LHCN-M2 (cell line): ENCODE data around the gene BLVRB. TPM values are rescaled to one million over a fixed set of nuclear protein-coding genes. Genes with fewer than 3 reads are reported as not detected.
A peak's percentile ranks its signal among the peaks of the same experiment; 100 is the strongest.
"Not testable (repeated sequence)": the region's sequence is repeated elsewhere in the genome, so short reads cannot be mapped to it uniquely, and the experiment has no call there.

Source experiments
- DNase-seq: peaks from one replicate; pipeline ENCODE4 v3.0.0-alpha.2; 2012; ENCODE audit warnings: low read depth
- total RNA-seq: library from RNA; depleted of rRNA; stranded (reverse); fragments of >200 nt; gene quantifications from 2 replicates; pipeline ENCODE4 v1.2.3, GENCODE V29; 2014

The BLVRB gene
- total RNA-seq, 1 experiment from 2014 or later, result 92.0 TPM

DNA sequence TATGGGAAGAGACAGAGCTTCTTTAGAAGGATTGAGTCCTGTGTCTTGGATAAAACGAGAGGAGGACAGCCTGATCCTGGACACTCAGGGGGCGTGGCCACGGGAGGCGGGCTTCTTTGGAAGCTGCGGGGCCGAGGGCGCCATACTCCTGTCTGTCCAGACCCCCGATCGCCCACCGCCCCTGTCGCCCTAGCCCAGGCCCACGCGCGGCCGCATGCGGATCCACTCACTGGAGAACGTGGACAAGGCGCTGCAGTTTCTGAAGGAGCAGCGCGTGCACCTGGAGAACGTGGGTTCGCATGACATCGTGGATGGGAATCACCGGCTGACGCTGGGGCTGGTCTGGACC is 24.3 kb upstream of the BLVRB start:
- no peak for DNase-seq

DNA sequence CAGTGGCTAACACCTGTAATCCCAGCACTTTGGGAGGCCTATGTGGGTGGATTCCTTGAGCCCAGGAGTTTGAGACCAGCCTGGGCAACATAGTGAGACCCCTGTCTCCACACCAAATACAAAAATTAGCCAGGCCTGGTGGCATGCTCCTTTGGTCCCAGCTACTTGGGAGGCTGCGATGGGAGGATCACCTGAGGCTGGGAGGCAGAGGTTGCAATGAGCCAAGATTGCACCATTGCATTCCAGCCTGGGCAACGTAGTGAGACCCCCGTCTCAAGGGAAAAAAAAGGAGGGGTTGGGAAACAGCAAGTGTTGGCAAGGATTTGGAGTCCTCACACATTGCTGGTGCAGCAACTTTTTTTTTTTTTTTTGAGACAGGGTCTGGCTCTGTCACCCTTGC is 20.5 kb upstream of the BLVRB start:
- no peak for DNase-seq

DNA sequence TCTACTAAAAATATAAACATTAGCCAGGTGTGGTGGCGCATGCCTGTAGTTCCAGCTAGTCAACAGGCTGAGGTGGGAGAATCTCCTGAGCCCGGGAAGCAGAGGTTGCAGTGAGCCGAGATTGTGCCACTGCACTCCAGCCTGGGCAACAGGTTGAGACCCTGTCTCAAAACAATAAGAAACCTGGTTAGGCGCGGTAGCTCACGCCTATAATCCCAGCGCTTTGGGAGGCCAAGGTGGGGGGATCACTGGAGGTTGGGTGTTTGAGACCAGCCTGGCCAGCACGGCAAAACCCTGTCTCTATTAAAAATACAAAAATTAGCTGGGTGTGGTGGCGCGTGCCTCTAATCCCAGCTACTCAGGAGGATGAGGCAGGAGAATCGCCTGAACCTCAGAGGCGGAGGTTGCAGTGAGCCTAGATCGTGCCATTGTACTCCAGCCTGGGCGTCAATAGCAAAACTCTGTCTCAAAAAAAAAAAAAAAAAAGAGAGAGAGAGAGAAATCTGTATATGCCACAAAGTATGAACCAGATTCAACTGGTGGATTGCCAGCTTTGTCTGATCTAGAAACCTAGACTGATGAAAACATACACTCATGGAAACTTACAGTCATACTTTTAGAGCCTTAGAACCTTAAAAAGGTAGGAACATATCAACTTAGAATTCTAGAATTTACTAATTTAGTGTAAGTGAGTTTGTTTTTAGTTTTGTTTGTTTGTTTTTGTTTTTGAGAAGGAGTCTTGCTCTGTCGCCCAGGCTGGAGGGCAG is 10.5 kb upstream of the BLVRB start:
- DNase-seq, result not testable (repeated sequence)

DNA sequence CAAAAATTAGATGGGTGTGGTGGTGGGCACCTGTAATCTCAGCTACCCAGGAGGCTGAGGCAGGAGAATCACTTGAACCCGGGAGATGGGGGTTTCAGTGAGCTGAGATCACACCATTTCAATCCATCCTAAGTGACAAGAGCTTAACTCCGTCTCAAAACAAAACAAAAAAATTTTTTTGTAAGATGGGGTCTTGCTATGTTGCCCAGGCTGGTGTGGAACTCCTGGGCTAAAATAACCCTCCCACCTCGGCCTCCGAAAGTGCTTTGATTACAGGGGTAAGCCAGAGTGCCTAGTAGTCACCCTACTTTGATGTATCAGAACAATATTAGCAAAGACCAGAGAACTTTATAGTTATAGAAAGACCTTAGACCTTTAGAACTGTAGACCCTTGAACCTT is 9.2 kb upstream of the BLVRB start:
- DNase-seq, result no peak

DNA sequence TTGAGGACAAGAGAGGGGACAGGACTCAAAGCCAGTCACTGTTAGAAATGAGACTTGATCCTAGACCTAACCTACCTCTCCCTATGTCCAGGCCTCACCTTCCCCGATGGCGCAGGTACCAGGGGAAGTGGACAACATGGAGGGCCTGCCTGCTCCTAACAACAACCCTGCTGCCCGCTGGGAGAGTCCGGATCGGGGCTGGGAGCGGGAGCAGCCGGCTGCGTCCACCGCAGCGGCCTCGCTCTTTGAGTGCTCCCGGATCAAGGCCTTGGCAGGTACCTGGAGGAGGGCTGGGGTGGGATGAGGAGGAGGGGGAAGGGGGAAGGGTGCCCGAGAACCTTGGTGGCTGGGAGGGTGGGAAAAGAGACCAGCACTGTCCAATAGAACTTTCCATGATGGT is 7.0 kb upstream of the BLVRB start:
- no peak for DNase-seq

DNA sequence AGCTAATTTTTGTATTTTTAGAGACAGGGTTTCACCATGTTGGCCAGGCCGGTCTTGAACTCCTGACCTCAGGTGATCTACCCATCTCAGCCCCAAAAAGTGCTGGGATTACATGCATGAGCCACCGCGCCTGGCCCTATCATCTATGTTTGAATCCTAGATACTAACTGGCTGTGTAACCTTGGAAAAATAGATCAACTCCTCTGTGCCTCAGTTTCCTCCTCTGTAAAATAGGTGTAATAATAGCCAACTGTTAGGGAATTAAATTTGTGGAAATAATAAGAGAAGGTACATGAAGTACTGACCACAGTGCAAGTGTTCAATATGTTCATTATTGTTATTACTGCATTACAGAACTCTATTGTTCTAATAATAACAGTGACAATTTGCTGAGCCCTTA is 5.6 kb upstream of the BLVRB start:
- DNase-seq, result no peak

DNA sequence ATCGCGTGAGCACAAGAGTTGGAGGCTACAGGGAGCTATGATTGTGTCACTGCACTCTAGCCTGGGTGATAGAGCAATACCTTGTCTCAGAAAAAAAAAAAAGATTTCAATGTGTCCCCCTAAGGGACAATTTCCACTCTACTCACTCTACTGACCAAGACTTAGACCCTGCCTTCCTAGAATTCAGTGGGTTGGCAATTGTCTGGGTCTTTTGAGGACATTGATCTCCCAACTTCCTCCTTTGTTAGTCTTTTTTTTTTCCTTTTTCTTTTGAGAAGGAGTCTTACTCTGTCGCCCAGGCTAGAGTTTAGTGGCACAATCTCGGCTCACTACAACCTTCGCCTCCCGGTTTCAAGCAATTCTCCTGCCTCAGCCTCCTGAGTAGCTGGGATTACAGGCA is 3.5 kb upstream of the BLVRB start:
- no peak for DNase-seq

DNA sequence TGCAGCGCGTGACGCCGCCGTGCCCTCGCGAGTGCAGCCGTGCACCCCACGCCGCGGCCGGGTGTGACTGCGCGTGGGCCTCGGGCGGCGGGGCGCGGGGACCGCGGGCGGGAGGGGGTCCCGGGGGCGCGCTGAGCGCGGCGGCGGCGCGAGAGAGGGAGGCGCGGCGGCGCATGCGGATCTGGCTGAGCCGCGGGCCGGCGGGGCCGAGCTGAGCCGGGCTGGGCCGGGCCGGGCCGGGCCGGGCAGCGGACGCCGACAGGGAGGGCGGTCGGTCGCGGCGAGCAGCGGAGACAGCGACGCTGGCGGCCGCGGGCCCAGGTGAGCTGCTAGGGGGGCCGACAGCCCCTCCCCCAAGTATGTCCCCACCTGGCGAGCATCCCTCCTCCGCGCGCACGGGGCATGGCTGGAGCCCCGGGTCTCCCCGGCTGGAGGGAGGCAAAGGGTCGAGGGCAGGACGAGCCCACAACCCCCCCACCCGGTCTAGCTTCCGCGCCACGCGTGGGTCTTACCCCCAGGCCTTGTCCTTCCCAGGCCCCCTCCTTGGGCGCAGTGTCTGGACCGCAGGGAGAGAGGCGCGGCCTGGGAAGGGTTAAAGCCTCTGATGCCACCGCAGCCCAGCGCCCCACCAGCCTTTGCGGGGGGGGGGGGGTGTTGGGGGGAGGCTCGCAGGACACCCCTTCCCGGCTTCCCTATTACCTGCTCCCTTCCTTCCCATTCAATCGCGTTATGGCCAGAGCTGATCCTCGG is 1.6 kb upstream of the BLVRB start, which contains the start of gene SPTBN4:
SPTBN4 (plus strand) TSS at position 17 of the 750 bp plus-strand sequence. CDS start 5,621 bp downstream, outside the sequence.
- DNase-seq, result no peak

DNA sequence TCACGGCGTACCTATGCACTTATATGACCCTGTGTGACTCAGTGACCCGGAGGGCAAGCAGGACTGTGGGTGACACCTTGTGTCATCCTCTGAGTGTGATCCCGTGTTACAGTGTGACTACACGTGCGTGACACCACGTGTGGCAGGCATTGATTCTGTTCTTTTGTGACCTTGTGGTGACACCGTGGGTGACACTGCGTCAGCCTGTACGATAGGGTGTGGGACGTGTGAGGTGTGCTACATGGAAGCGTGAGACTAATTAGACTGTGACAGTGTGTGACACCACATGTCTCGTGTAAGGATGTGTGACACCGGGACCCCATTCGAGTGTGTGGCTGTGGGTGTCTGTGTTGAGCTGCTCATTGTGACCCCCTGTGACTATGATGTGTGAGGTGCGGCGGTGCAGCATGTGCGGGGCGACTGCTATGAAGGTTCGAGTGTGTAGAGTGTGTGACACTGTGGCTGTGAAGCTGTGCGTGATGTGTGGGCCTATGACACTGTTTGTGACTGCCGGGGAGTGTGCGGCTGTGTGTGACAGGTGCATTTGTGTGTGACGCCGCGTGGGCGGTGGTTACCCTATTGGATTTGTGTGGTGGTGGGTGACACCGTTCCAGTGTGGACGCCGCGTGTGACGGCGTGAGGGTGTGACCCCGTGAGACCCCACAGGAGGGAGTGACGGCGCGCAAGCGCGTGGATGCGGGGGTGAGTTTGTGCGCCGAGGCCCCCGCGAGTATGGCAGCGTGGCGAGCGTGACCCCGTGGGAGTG is 857 bp upstream of the BLVRB start:
- DNase-seq, result peak; percentile 3

DNA sequence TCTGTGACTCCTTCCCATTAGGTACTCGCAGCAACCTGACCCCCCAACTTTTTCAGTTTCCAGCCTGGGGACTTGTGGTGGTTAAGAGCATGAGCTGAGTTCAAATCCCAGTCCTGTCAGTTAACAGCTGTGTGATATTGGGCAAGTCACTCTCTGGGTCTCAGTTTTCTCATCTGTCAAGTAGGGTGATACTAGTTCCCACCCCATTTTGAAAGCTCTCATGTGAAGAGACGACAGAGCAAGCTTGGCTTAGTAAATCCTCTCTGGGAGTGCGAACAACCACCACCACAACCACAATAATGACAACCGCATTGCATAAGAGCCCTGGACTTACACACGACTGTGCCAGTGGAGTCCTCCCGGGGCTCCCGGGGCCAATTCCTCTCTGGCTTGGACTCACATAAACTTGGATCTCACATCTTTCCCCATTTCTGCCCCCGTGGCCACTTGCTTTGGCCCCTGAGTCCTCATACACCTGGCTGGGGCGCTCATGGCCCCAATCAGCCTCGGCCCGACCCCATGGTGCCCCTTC is 454 bp downstream of the BLVRB start:
- peak; percentile 71 for DNase-seq

DNA sequence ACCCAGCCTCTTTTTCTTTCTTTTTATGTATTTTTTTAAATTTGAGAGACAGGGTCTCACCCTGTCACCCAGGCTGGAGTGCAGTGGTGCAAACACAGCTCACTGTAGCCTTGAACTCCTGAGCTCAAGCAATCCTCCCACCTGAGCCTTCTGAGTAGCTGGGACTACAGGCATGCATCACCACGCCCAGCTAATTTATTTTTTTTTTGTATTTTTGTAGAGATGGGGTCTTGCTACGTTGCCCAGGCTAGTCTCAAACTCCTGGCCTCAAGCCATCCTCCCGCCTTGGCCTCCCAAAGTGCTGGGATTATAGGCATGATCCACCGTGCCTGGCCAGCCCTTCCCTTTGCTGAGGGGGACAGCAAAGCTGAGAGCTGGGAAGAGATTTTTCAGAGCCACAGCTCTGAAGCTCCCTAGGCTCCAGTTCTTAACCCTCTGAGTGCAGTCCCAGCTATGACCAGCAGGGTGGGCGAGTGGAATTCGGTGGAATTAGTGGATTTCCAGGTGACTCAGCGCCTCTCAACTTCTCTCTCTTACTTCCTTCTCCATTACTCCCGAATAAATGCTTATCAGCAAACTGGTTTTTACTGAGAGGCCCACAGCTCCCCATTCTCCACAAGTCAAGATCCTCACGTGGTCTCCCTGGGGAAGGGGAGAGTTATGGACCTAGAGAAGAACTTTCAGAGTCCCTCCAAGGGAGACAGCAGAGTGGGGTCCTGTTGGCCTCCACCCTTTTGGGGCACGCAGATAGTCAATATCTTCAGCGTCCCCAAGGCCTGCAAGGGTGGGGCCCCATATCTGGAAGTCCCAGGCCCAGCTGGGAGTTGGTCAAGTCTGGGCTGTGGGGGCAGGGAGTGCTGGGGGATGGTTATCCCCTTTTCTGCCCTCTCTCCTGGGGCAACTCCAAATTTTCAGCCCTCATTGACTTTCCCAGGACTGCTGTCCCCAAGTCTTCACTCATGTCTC is 1.2 kb downstream of the BLVRB start:
- peak; percentile 89 for DNase-seq

DNA sequence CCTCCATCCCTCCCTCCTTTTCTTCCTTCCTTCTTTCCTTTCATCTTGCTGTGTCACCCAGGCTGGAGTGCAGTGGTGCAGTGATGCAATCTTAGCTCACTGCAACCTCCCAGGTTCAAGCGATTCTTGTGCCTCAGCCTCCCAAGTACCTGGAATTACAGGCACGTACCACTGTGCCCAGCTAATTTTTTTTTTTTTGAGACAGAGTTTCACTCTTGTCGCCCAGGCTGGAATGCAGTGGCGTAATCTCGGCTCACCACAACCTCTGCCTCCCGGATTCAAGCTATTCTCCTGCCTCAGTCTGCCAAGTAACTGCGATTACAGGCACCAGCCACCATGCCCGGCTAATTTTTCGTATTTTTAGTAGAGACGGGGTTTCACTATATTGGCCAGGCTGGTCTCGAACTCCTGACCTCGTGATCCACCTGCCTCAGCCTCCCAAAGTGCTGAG is 1.9 kb downstream of the BLVRB start:
- peak; percentile 15 for DNase-seq

DNA sequence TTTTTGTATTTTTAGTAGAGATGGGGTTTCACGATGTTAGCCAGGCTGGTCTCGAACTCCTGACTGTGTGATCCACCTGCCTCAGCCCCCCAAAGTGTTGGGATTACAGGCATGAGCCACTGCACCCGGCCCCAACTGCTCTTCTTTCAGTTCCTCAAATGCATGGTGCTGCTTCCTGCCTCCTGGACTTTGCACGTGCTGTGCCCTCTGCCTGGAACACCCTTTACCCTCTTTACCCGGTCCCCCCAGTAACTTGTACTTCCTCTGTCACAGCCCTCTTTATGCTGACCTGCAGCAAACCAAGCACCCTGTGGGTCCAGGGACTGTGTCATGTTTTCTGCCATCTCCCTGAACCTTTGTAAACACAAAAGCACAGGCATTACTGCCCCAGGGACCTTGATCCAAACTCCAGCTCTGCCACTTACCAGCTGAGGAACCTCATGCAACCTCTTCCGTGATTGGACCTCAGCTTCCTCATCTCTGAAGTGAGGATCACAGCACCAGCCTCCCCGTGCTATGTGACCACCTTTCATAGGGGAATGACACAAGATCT is 3.8 kb downstream of the BLVRB start:
- DNase-seq, result no peak

DNA sequence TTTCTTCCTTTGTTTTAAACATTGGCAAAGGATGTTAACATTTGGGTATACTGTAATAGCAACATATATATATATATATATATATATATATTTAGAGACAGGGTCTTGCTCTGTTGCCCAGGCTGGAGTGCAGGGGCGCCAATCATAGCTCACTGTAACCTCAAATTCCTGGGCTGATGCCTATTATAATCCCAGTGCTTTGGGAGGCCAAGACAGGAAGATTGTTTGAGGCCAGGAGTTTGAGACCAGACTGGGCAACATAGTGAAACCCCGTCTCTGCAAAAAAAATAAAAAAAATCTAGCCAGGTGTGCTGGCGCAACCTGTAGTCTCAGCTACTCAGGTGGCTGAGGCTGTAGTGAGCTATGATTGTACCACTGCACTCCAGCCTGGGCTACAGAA is 5.4 kb downstream of the BLVRB start:
- DNase-seq, result no peak

DNA sequence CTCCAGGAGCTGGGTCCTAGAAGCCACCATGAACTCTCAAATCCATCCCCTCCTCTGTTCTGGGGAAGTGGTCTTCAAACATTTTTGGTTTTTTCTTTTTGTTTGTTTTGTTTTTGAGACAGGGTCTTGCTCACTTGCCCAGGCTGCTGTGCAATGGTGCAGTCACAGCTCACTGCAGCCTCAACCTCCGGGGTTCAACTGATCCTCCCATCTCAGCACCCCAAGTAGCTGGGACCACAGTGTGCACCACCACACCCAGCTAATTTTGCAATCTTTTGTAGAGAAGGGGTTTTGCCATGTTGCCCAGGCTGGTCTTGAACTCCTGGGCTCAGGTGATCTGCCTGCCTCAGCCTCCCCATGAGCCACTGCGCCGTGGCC is 7.0 kb downstream of the BLVRB start:
- DNase-seq, result no peak

DNA sequence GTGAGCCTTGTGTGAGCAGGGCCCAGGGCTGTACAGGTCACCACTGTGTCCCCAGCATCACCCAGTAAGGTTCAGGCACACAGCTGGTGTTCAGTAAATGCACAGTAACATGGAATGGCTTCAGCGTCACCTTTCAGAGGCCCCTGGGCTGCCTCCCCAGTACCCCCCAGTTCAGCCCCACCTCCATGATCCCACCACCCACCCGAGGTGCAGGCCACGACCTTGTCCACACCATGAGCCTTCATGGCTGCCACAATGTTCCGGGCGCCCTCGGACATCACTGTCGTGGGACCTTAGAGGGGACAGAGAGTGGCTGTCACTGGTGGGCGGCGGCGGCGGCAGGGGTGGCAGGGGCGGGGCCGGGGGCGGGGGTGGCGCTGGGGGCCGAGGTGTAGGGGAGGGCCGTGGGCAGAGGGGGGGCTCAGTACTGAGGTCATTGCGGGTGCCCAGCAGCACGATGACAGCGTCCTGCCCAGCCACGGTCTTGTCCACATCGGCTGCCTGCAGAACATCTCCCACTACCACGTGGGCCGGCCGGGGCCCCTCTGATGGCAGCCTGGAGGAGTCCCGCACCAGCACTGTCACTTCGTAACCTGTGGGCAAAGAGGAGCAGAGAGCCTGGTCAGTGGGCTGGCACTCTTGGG is 7.5 kb downstream of the BLVRB start:
- DNase-seq, result no peak

DNA sequence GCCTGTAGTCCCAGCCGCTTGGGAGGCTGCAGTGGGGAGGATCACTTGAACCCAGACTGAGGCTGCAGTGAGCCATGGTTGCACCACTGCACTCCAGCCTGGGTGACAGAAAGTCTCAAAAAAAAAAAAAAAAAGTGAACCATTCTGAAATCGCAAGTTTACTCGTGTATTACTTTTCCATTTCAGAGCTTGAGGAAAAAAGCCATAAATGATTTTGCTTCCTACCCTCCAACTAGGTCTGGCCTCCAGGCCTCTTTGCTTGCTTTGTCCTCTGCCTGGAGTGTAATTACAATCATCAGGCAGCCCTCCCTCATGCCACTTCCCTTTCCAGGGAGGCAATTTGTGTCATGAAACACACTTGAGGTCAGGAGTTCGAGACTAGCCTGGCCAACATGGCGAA is 8.5 kb downstream of the BLVRB start:
- no peak for DNase-seq

DNA sequence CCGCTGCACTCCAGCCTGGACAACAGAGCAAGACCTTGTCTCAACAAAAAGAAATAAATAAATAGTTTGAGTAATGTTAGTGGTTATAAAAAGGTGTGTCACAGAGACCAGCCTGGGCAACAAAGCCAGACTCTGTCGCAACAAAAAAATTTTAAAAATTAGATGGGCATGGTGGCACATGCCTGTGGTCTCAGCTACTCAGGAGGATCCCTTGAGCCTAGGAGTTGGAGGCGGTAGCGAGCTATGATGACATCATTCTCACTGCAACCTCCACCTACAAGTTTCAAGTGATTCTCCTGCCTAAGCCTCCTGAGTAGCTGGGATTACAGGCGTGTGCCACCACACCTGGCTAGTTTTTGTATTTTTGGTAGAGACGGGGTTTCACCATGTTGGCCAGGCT is 11.6 kb downstream of the BLVRB start:
- not testable (repeated sequence) for DNase-seq

DNA sequence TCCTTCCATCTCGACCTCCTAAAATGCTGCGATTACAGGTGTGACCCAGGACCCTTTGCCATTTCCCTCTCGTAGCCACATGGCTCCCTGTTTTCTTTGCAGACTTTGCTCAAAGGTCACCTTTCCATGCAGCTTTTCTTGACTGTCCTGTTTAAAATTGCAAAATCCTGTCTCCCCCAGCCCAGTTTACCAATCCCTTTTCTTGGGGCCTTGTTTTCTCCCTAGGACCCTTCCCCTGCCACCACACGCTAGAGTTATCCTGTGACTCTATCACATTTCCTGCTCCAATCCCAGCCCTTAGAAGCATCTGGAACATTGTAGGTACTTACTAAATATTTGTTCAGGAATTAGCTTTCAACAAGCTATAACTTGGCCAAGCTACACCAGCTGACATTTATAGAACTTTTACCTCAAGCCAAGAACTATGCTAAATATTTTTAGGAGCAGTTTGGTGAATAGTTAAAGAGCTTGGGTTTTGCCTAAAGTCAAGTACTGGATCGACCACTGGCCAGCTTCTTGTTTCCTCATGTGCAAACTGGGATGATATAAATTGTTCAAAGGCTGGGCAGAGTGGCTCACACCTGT is 12.3 kb downstream of the BLVRB start:
- no peak for DNase-seq

DNA sequence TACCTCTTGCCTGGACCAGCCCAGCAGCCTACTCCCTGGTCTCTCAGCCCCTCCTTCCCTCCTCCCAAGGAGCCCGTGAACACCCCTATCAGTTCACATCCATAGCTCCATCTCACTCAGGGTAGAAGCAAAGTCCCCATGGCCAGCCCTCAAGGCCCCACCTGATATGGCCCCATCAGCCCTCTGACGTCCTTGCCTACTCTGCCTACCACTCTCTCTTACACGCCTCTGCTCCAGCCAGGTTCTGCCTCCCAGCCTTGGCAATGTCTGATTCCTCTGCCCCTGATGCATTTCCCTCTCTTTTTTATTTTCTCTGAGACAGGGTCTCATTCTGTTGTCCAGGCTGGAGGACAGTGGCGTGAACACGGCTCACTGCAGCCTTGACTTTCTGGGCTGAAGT is 13.5 kb downstream of the BLVRB start:
- DNase-seq, result no peak
